Stimulated activated effector memory CD8-positive, alpha-beta T cell treated with anti-CD3 and anti-CD28 coated beads, Interleukin-12 subunit alpha, Interleukin-12 subunit beta, amount 100 ng/mL, for 72 hours (primary cell): ENCODE measurements around the gene ANKRD2.
"Not testable (repeated sequence)": the region's sequence is repeated elsewhere in the genome, so short reads cannot be mapped to it uniquely, and the experiment has no call there.

Experiments used
- ATAC-seq: fragments of 150-1000 bp; cut with Tn5 transposase; 2 replicates; pipeline ENCODE4 v1.10.0; 2021
- DNase-seq, 2 donors: peaks; one replicate each; pipeline ENCODE4 v3.0.0; 2021 to 2022; ENCODE audit warnings: low spot score in 2 of 2
- H3K27ac Mint-ChIP-seq: one replicate; pipeline ENCODE4 v1.8.0; 2022; ENCODE audit warnings: mild to moderate bottlenecking, mixed read lengths
- H3K36me3 Mint-ChIP-seq: one replicate; pipeline ENCODE4 v1.8.0; 2022; ENCODE audit warnings: mild to moderate bottlenecking, mixed read lengths
- H3K4me1 Mint-ChIP-seq: one replicate; pipeline ENCODE4 v1.8.0; 2022; ENCODE audit warnings: mixed read lengths
- H3K4me3 Mint-ChIP-seq: one replicate; pipeline ENCODE4 v1.8.0; 2022; ENCODE audit warnings: mild to moderate bottlenecking, mixed read lengths
- H3K9me3 Mint-ChIP-seq: one replicate; pipeline ENCODE4 v1.8.0; 2022; ENCODE audit warnings: mixed read lengths

Gene ANKRD2

GRCh38 chr10:97576487-97576886 is 3.9 kb downstream of the ANKRD2 start:
- not testable (repeated sequence) for H3K9me3 Mint-ChIP-seq, DNase-seq, H3K4me3 Mint-ChIP-seq, ATAC-seq, H3K36me3 Mint-ChIP-seq
- peak overlapping the region; percentile 30 for H3K27ac Mint-ChIP-seq
- peaks cover 18% of the 10 kb centered on the region for H3K4me1 Mint-ChIP-seq

GRCh38 chr10:97577701-97578100 is 5.1 kb downstream of the ANKRD2 start:
- Mint-ChIP-seq H3K27ac (no peak overlapping the region), H3K4me3 (no peak overlapping the region), H3K36me3 (peaks cover 6% of the 10 kb centered on the region), H3K4me1 (peaks cover 15% of the 10 kb centered on the region), H3K9me3 (no peaks in the 10 kb centered on the region)
- ATAC-seq, result no peak
- DNase-seq, result no peak

GRCh38 chr10:97578171-97578844 is 5.7 kb downstream of the ANKRD2 start:
- H3K4me3 Mint-ChIP-seq, result no peak overlapping the region
- H3K4me1 Mint-ChIP-seq, result peaks cover 9% of the 10 kb centered on the region
- DNase-seq (no peak), ATAC-seq (no peak)
- no peak overlapping the region for H3K27ac Mint-ChIP-seq
- peaks cover under 1% of the 10 kb centered on the region for H3K36me3 Mint-ChIP-seq
- H3K9me3 Mint-ChIP-seq, result no peaks in the 10 kb centered on the region

- Mint-ChIP-seq H3K9me3 (no peaks in the 10 kb centered on the region), H3K4me1 (no peaks in the 10 kb centered on the region), H3K4me3 (no peak overlapping the region), H3K27ac (peak overlapping the region; percentile 16), H3K36me3 (no peaks in the 10 kb centered on the region)
- no peak for DNase-seq
- ATAC-seq, result peak; percentile 12
Measured at GRCh38 chr10:97580421-97581367, 8.1 kb downstream of the ANKRD2 start.

- ATAC-seq (no peak), DNase-seq (no peak)
- H3K27ac Mint-ChIP-seq, result no peak overlapping the region
- H3K4me1 Mint-ChIP-seq, result no peaks in the 10 kb centered on the region
- H3K4me3 Mint-ChIP-seq, result no peak overlapping the region
- no peaks in the 10 kb centered on the region for H3K36me3 Mint-ChIP-seq
- no peaks in the 10 kb centered on the region for H3K9me3 Mint-ChIP-seq
Measured at GRCh38 chr10:97582169-97582568, 9.6 kb downstream of the ANKRD2 start.

GRCh38 chr10:97583476-97583875 is 10.9 kb downstream of the ANKRD2 start:
- DNase-seq, result no peak
- Mint-ChIP-seq H3K27ac (no peak overlapping the region), H3K4me3 (no peak overlapping the region), H3K36me3 (no peaks in the 10 kb centered on the region), H3K4me1 (no peaks in the 10 kb centered on the region), H3K9me3 (no peaks in the 10 kb centered on the region)
- no peak for ATAC-seq

GRCh38 chr10:97584060-97584797 is 11.7 kb downstream of the ANKRD2 start, which contains the start of gene HOGA1:
Gene HOGA1 (plus strand): TSS chr10:97584389. CDS start chr10:97584704, 315 bp downstream.
- H3K36me3 Mint-ChIP-seq, result no peaks in the 10 kb centered on the region
- H3K4me1 Mint-ChIP-seq, result no peaks in the 10 kb centered on the region
- H3K27ac Mint-ChIP-seq, result peak within 1 kb of the TSS; percentile 36
- ATAC-seq (no peak), DNase-seq (no peak)
- no peak within 1 kb of the TSS for H3K4me3 Mint-ChIP-seq
- H3K9me3 Mint-ChIP-seq, result no peaks in the 10 kb centered on the region

GRCh38 chr10:97584798-97585438 is 12.3 kb downstream of the ANKRD2 start:
- ATAC-seq, result no peak
- no peaks in the 10 kb centered on the region for H3K9me3 Mint-ChIP-seq
- peak overlapping the region; percentile 36 for H3K27ac Mint-ChIP-seq

GRCh38 chr10:97585439-97585811 is 12.8 kb downstream of the ANKRD2 start:
- ATAC-seq (no peak), DNase-seq (no peak)
- peaks cover 3% of the 10 kb centered on the region for H3K4me1 Mint-ChIP-seq
- H3K27ac Mint-ChIP-seq, result no peak overlapping the region
- no peaks in the 10 kb centered on the region for H3K9me3 Mint-ChIP-seq
- no peak overlapping the region for H3K4me3 Mint-ChIP-seq
- peaks cover 4% of the 10 kb centered on the region for H3K36me3 Mint-ChIP-seq

More at GRCh38 chr10:97584798-97585438, 12.3 kb downstream of the ANKRD2 start:
- no peaks in the 10 kb centered on the region for H3K36me3 Mint-ChIP-seq
- DNase-seq, result no peak
- H3K4me1 Mint-ChIP-seq, result no peaks in the 10 kb centered on the region
- no peak overlapping the region for H3K4me3 Mint-ChIP-seq

- peaks cover 7% of the 10 kb centered on the region for H3K4me1 Mint-ChIP-seq
- H3K9me3 Mint-ChIP-seq, result no peaks in the 10 kb centered on the region
- DNase-seq, result no peak
- no peak overlapping the region for H3K27ac Mint-ChIP-seq
- ATAC-seq, result no peak
- H3K36me3 Mint-ChIP-seq, result peaks cover 5% of the 10 kb centered on the region
- H3K4me3 Mint-ChIP-seq, result no peak overlapping the region
Measured at GRCh38 chr10:97587183-97587582, 14.6 kb downstream of the ANKRD2 start.

- Mint-ChIP-seq H3K4me3 (peak within 1 kb of the TSS; percentile 30), H3K4me1 (peaks cover 7% of the 10 kb centered on the region), H3K9me3 (no peaks in the 10 kb centered on the region), H3K36me3 (peaks cover 5% of the 10 kb centered on the region), H3K27ac (peak within 1 kb of the TSS; percentile 68)
- DNase-seq, result no peak
- no peak for ATAC-seq
Measured at GRCh38 chr10:97589479-97589878, 16.9 kb downstream of the ANKRD2 start, which contains the start of gene C10orf62. Gene C10orf62 (plus strand): TSS chr10:97589721. CDS start chr10:97589898, 177 bp downstream.

GRCh38 chr10:97590082-97590747 is 17.6 kb downstream of the ANKRD2 start:
- peak; percentile 32 to 77 for DNase-seq
- peak overlapping the region; percentile 30 for H3K4me3 Mint-ChIP-seq
- H3K27ac Mint-ChIP-seq, result peak overlapping the region; percentile 68

GRCh38 chr10:97590748-97591495 is 18.3 kb downstream of the ANKRD2 start:
- Mint-ChIP-seq H3K36me3 (peaks cover 5% of the 10 kb centered on the region), H3K27ac (peak overlapping the region; percentile 68), H3K9me3 (no peaks in the 10 kb centered on the region), H3K4me3 (peak overlapping the region; percentile 30), H3K4me1 (peaks cover 7% of the 10 kb centered on the region)
- ATAC-seq (no peak), DNase-seq (no peak)

More at GRCh38 chr10:97590082-97590747, 17.6 kb downstream of the ANKRD2 start:
- H3K9me3 Mint-ChIP-seq, result no peaks in the 10 kb centered on the region
- peaks cover 5% of the 10 kb centered on the region for H3K36me3 Mint-ChIP-seq
- H3K4me1 Mint-ChIP-seq, result peaks cover 7% of the 10 kb centered on the region
- ATAC-seq, result peak; percentile 93

- Mint-ChIP-seq H3K4me3 (no peak overlapping the region), H3K4me1 (peaks cover 7% of the 10 kb centered on the region), H3K9me3 (no peaks in the 10 kb centered on the region), H3K36me3 (peaks cover 5% of the 10 kb centered on the region), H3K27ac (no peak overlapping the region)
- no peak for ATAC-seq
- DNase-seq, result no peak
Measured at GRCh38 chr10:97593421-97593820, 20.8 kb downstream of the ANKRD2 start.
